Measurements from ENCODE around the gene TRPV4. TPM values are rescaled to one million over a fixed set of nuclear protein-coding genes. Genes with fewer than 3 reads are reported as not detected.

TRPV4 gene
- total RNA-seq, 1 donor from 2014 or later, result 0.92 TPM

GRCh38 chr12:109808876-109809646, 24.1 kb downstream of the TRPV4 start:
- DNase-seq (ENCODE audit: low read depth, low spot score), result no peak

GRCh38 chr12:109807954-109808643, 25.1 kb downstream of the TRPV4 start:
- DNase-seq (ENCODE audit: low read depth, low spot score), result no peak

GRCh38 chr12:109804820-109805761, 28.1 kb downstream of the TRPV4 start:
- DNase-seq (ENCODE audit: low read depth, low spot score), result no peak

- no peak for DNase-seq (ENCODE audit: low read depth, low spot score)
Measured at GRCh38 chr12:109803678-109804077, 29.5 kb downstream of the TRPV4 start.

- DNase-seq (ENCODE audit: low read depth, low spot score), result no peak
Measured at GRCh38 chr12:109802828-109803227, 30.4 kb downstream of the TRPV4 start.

GRCh38 chr12:109800536-109800935, 32.7 kb downstream of the TRPV4 start:
- DNase-seq (ENCODE audit: low read depth, low spot score), result no peak

- no peak for DNase-seq (ENCODE audit: low read depth, low spot score)
Measured at GRCh38 chr12:109798691-109799090, 34.5 kb downstream of the TRPV4 start.

GRCh38 chr12:109797905-109798669, 35.1 kb downstream of the TRPV4 start:
- DNase-seq (ENCODE audit: low read depth, low spot score), result no peak

- no peak for DNase-seq (ENCODE audit: low read depth, low spot score)
Measured at GRCh38 chr12:109796057-109796456, 37.1 kb downstream of the TRPV4 start.

GRCh38 chr12:109795023-109795422, 38.2 kb downstream of the TRPV4 start:
- DNase-seq (ENCODE audit: low read depth, low spot score), result no peak

GRCh38 chr12:109793826-109794501, 39.2 kb downstream of the TRPV4 start:
- DNase-seq (ENCODE audit: low read depth, low spot score), result no peak

GRCh38 chr12:109793411-109793810, 39.8 kb downstream of the TRPV4 start:
- no peak for DNase-seq (ENCODE audit: low read depth, low spot score)

- DNase-seq (ENCODE audit: low read depth, low spot score), result no peak
Measured at GRCh38 chr12:109792992-109793391, 40.2 kb downstream of the TRPV4 start.

- no peak for DNase-seq (ENCODE audit: low read depth, low spot score)
Measured at GRCh38 chr12:109789526-109790048, 43.6 kb downstream of the TRPV4 start.

GRCh38 chr12:109786799-109787198, 46.4 kb downstream of the TRPV4 start:
- no peak for DNase-seq (ENCODE audit: low read depth, low spot score)

- DNase-seq (ENCODE audit: low read depth, low spot score), result no peak
Measured at GRCh38 chr12:109785854-109786253, 47.3 kb downstream of the TRPV4 start.

- DNase-seq (ENCODE audit: low read depth, low spot score), result no peak
Measured at GRCh38 chr12:109783965-109784244, 49.3 kb downstream of the TRPV4 start.

GRCh38 chr12:109783135-109783964, 49.8 kb downstream of the TRPV4 start:
- DNase-seq (ENCODE audit: low read depth, low spot score), result no peak

GRCh38 chr12:109782326-109782703, 50.9 kb downstream of the TRPV4 start:
- no peak for DNase-seq (ENCODE audit: low read depth, low spot score)

Data from pulmonary artery endothelial cell (primary cell).